Endothelial cell of umbilical vein (primary cell): Measurements from ENCODE around the gene OR6C65. TPM values are rescaled to one million over a fixed set of nuclear protein-coding genes. Genes with fewer than 3 reads are reported as not detected.
"Not testable (repeated sequence)": the region's sequence is repeated elsewhere in the genome, so short reads cannot be mapped to it uniquely, and the experiment has no call there.

ENCODE experiments used
- Bru-seq: library from RNA; stranded (reverse); fragments of 400-500 nt; gene quantifications from one replicate; lab custom pipeline; 2021; lab: Mats Ljungman, UMichigan
- BruChase-seq, 2 experiments: library from RNA; stranded (reverse); fragments of 400-500 nt; gene quantifications; one replicate each; lab custom pipeline; 2021; lab: Mats Ljungman, UMichigan
- BruUV-seq: library from RNA; stranded (reverse); fragments of 400-500 nt; replicated peaks from 2 replicates; lab custom pipeline; 2021; lab: Mats Ljungman, UMichigan
- CTCF ChIA-PET: fragments of 300-600, 350-600 bp; sonication (Branson Sonifier 250); formaldehyde crosslinking; loops from one replicate; lab custom pipeline; 2021; ENCODE audit warnings: antibody characterized with exemption, inconsistent platforms; lab: Charles Lee
- POLR2A ChIA-PET: fragments of 300-600, 350-600 bp; sonication (Branson Sonifier 250); formaldehyde crosslinking; loops from one replicate; lab custom pipeline; 2021; ENCODE audit warnings: antibody characterized with exemption, inconsistent platforms; lab: Charles Lee
- DNase-seq: peaks from one replicate; pipeline ENCODE4 v3.0.0-alpha.2; 2011; ENCODE audit warnings: low read depth, low spot score
- FAIRE-seq: peaks from 2 replicates; lab custom pipeline; 2011; peaks lifted over from hg19 to GRCh38; lab: Jason Lieb, UNC
- H2AFZ ChIP-seq: 2 replicates; pipeline ENCODE4 v1.6.0; 2012; ENCODE audit warnings: low read depth, low read length, control low read depth, inconsistent platforms
- H3K27ac ChIP-seq: 2 replicates; pipeline ENCODE4 v1.5.1; 2011; ENCODE audit warnings: low read depth, mild to moderate bottlenecking, control low read depth, low read length, moderate library complexity; ENCODE audit not compliant: insufficient read depth
- H3K27me3 ChIP-seq, 2 experiments: 2 replicates each; pipeline versions ENCODE4 v1.6.0 to v1.6.1; 2011; ENCODE audit warnings: low read length in 2 of 2, mixed read lengths in 1 of 2; ENCODE audit not compliant: control insufficient read depth in 2 of 2, insufficient read depth in 2 of 2
- H3K36me3 ChIP-seq, 2 experiments: 2 replicates in 1 of 2; 3 replicates in 1 of 2; pipeline ENCODE4 v1.5.1; 2011; ENCODE audit warnings: low read length in 2 of 2, mild to moderate bottlenecking in 1 of 2, moderate library complexity in 1 of 2; ENCODE audit not compliant: control insufficient read depth in 2 of 2, insufficient read depth in 2 of 2; ENCODE audit errors: extremely low read depth in 1 of 2
- H3K4me1 ChIP-seq: 3 replicates; pipeline ENCODE4 v1.5.1; 2011; ENCODE audit warnings: mild to moderate bottlenecking, low read length; ENCODE audit not compliant: control insufficient read depth, insufficient read depth; ENCODE audit errors: extremely low read depth
- H3K4me2 ChIP-seq: 2 replicates; pipeline ENCODE4 v1.6.1; 2011; ENCODE audit warnings: low read length, control low read depth, mixed read lengths; ENCODE audit not compliant: insufficient read depth
- H3K4me3 ChIP-seq, 3 experiments: fragments of 200-600 bp in 1 of 3; sonication (generic), shearing (Covaris generic) in 1 of 3; replicated peaks in 1 of 3; 2 replicates each; pipeline ENCODE4 v1.5.1; 2011 to 2016; ENCODE audit warnings: control low read depth in 3 of 3, low read length in 3 of 3, mild to moderate bottlenecking in 2 of 3, inconsistent platforms in 1 of 3, low read depth in 1 of 3, moderate library complexity in 1 of 3; ENCODE audit not compliant: insufficient read depth in 1 of 3
- H3K79me2 ChIP-seq: 2 replicates; pipeline ENCODE4 v1.6.0; 2012; ENCODE audit warnings: low read length, inconsistent platforms; ENCODE audit not compliant: control insufficient read depth, insufficient read depth
- H3K9ac ChIP-seq: replicated peaks from 2 replicates; pipeline ENCODE3; 2011; ENCODE audit warnings: low read length, control low read depth; ENCODE audit not compliant: insufficient read depth; ENCODE audit errors: extremely low read depth
- H3K9me1 ChIP-seq: replicated peaks from 3 replicates; pipeline ENCODE4 v1.6.0; 2011; ENCODE audit warnings: mild to moderate bottlenecking, low read length; ENCODE audit not compliant: control insufficient read depth, insufficient read depth; ENCODE audit errors: extremely low read depth
- H3K9me3 ChIP-seq: replicated peaks from 2 replicates; pipeline ENCODE4 v1.5.1; 2012; ENCODE audit warnings: low read length, inconsistent platforms; ENCODE audit not compliant: control insufficient read depth, insufficient read depth
- H4K20me1 ChIP-seq: replicated peaks from 2 replicates; pipeline ENCODE3; 2011; ENCODE audit warnings: mild to moderate bottlenecking, low read length; ENCODE audit not compliant: control insufficient read depth, insufficient read depth; ENCODE audit errors: extremely low read depth
- CTCF ChIP-seq, 2 donors: IDR thresholded peaks; 1 replicate in 1 of 2; 2 replicates in 1 of 2; pipeline ENCODE4 v1.5.1; 2011; ENCODE audit warnings: low read length in 2 of 2, mild to moderate bottlenecking in 2 of 2, moderate library complexity in 2 of 2, control low read depth in 1 of 2, inconsistent platforms in 1 of 2, low read depth in 1 of 2; ENCODE audit not compliant: insufficient read depth in 1 of 2; ENCODE audit errors: extremely low read depth in 1 of 2
- EZH2 ChIP-seq: IDR thresholded peaks from 2 replicates; pipeline ENCODE4 v1.6.1; 2012; ENCODE audit warnings: borderline replicate concordance, low read depth, mild to moderate bottlenecking, moderate library complexity, low read length, inconsistent platforms; ENCODE audit not compliant: severe bottlenecking
- GATA2 ChIP-seq: IDR thresholded peaks from 2 replicates; pipeline ENCODE4 v1.7.0; 2011; ENCODE audit warnings: low read depth, mild to moderate bottlenecking, moderate library complexity, mixed read lengths, low read length; ENCODE audit not compliant: insufficient read length, insufficient read depth
- JUN ChIP-seq: IDR thresholded peaks from 2 replicates; pipeline ENCODE4 v1.6.1; 2011; ENCODE audit warnings: borderline replicate concordance, low read depth; ENCODE audit not compliant: insufficient read length, insufficient read depth
- MYC ChIP-seq: IDR thresholded peaks from one replicate; pipeline ENCODE4 v1.6.1; 2011; ENCODE audit warnings: mild to moderate bottlenecking, low read depth, low read length
- POLR2AphosphoS5 ChIP-seq: IDR thresholded peaks from 2 replicates; pipeline ENCODE4 v1.6.1; 2012; ENCODE audit warnings: low read depth, mild to moderate bottlenecking, control low read depth, low read length, moderate library complexity; ENCODE audit not compliant: insufficient read depth
- dilution Hi-C: fragments of 300-500 bp; cut with MboI; formaldehyde crosslinking; loops from one replicate; pipeline ENCODE4 v1.15.0; 2019; ENCODE audit warnings: low sequenced_read_pairs; ENCODE audit not compliant: extremely low pct_ligation_motif_present
- intact Hi-C: fragments of 100-400 bp; cut with micrococcal nuclease; formaldehyde crosslinking; loops from one replicate; pipeline ENCODE4 v1.10.0; 2022
- long read RNA-seq: library from polyadenylated mRNA; stranded (forward); transcript quantifications from one replicate; pipeline ENCODE4 v2.0.0, GENCODE V29; 2021
- polyA minus RNA-seq, 3 experiments: library from RNA; depleted of rRNA, polyadenylated mRNA; stranded (reverse); fragments of >200 nt; gene quantifications; 1 replicate in 1 of 3; 2 replicates in 2 of 3; pipeline ENCODE4 v1.2.3, GENCODE V29; 2011
- polyA plus RNA-seq, 4 experiments: library from polyadenylated mRNA; depleted of rRNA in 3 of 4; stranded (reverse) in 3 of 4; unstranded in 1 of 4; fragments of >200 nt; gene quantifications; 2 replicates each; pipeline versions ENCODE4 v1.2.1 to v1.2.3, GENCODE V29; 2011 to 2012; ENCODE audit warnings: missing spikeins in 1 of 4
- total RNA-seq: library from RNA; stranded (reverse); gene quantifications from 2 replicates; pipeline ENCODE4 v1.2.3, GENCODE V29; 2021

The OR6C65 gene
- total RNA-seq (not detected in 2 replicates), polyA plus RNA-seq (not detected in 2 replicates), polyA minus RNA-seq (not detected in 2 replicates), Bru-seq, nascent RNA (not detected), BruChase-seq, experiment 1, labeled RNA remaining after a 6-hour chase (not detected), BruChase-seq, experiment 2, labeled RNA remaining after a 2-hour chase (not detected)
- not detected in 2 replicates for polyA plus RNA-seq (2011; cell fraction: cytosol; rRNA removed)
- not detected in 2 replicates for polyA plus RNA-seq (2011; cell fraction: nucleus; rRNA removed)
- not detected in 2 replicates for polyA plus RNA-seq (2012)
- not detected for polyA minus RNA-seq (2011; cell fraction: cytosol; rRNA and poly(A)+ RNA removed)
- polyA minus RNA-seq (2011; cell fraction: nucleus; rRNA and poly(A)+ RNA removed): not detected in 2 replicates
- long read RNA-seq: 0 reads

DNA sequence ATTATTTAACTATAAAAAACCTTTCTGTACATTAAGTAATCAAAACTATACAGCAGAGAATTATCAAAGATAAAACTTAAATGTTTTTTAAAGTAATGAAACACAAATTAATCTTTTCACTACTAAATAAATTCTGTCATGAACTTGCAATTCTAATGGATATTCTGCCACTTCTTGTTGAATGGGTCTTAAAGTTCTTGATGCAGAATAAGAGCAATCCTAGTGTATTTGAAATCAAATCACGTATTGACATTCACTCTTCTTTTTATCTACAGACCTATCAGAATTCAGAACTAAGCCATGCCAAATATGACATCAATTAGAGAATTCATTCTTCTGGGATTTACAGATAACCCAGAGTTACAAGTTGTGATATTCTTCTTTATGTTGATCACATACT, at the start of gene OR6C65:
Gene OR6C65 (plus strand): TSS at position 301 of the 400 bp plus-strand sequence. CDS start 0 bp downstream, at position 301.
- dilution Hi-C loops: no loop called here
- TF ChIP-seq GATA2: no peak
- no peak for TF ChIP-seq CTCF (IDR thresholded peaks at IDR 0.05; ENCODE audit: extremely low read depth in 1 of 2, insufficient read depth in 1 of 2, low read depth in 1 of 2, low read length in 2 of 2)
- no peak for TF ChIP-seq MYC
- no peak for TF ChIP-seq EZH2
- TF ChIP-seq POLR2AphosphoS5: no peak
- no peak for TF ChIP-seq JUN
- H3K79me2 ChIP-seq: no peaks in the 10 kb centered on the region
- POLR2A ChIA-PET: no interaction called here
- no peak for DNase-seq
- no peak for FAIRE-seq
- no peaks in the 10 kb centered on the region for H3K9me1 ChIP-seq
- no peaks in the 10 kb centered on the region for H3K27me3 ChIP-seq
- no peak within 1 kb of the TSS for H2AFZ ChIP-seq
- H3K27ac ChIP-seq: no peak within 1 kb of the TSS
- no peaks in the 10 kb centered on the region for H4K20me1 ChIP-seq
- H3K36me3 ChIP-seq: no peaks in the 10 kb centered on the region
- no TSS peak for BruUV-seq
- no peak within 1 kb of the TSS for H3K9ac ChIP-seq
- intact Hi-C loops: no loop called here
- no peaks in the 10 kb centered on the region for H3K9me3 ChIP-seq
- no peak within 1 kb of the TSS for H3K4me3 ChIP-seq
- no peaks in the 10 kb centered on the region for H3K4me1 ChIP-seq
- CTCF ChIA-PET: no interaction called here
- H3K4me2 ChIP-seq: no peak within 1 kb of the TSS

DNA sequence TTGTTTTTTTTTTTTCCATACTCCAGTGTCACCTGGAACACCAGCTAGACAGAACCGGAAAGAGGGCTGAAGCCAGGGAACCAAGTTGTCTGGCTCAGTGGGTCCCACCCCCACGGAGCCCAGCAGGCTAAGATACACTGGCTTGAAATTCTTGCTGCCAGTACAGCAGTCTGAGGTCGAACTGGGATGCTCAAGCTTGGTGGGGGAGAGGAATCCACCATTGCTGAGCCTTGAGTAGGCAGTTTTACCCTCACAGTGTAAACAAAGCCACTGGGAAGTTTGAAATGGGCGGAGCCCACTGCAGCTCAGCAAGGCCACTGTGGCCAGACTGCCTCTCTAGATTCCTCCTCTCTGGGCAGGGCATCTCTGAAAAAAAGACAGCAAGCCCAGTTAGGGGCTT, 45.0 kb upstream of the OR6C65 start:
- H3K79me2 ChIP-seq, H3K27me3 ChIP-seq, dilution Hi-C loops, H3K9me3 ChIP-seq, H3K9ac ChIP-seq, H3K27ac ChIP-seq, CTCF ChIA-PET, H3K9me1 ChIP-seq, H3K4me2 ChIP-seq, H3K4me1 ChIP-seq, H4K20me1 ChIP-seq, intact Hi-C loops, H2AFZ ChIP-seq, H3K36me3 ChIP-seq, FAIRE-seq, H3K4me3 ChIP-seq, POLR2A ChIA-PET, BruUV-seq, DNase-seq: not testable (repeated sequence)
